Central memory CD8-positive, alpha-beta T cell (primary cell): ENCODE measurements around the gene NDRG4.
"Not testable (repeated sequence)": the region's sequence is repeated elsewhere in the genome, so short reads cannot be mapped to it uniquely, and the experiment has no call there.

Experiments
- ATAC-seq: fragments of 150-1000 bp; cut with Tn5 transposase; replicated peaks from 2 replicates; pipeline ENCODE4 v1.10.0; 2022; ENCODE audit warnings: mild to moderate bottlenecking, moderate FRiP score, moderate number of reproducible peaks; ENCODE audit not compliant: poor library complexity, severe bottlenecking; ENCODE audit errors: extremely low read depth
- DNase-seq, 2 donors: peaks; one replicate each; pipeline ENCODE4 v3.0.0; 2021; ENCODE audit warnings: low spot score in 2 of 2
- H3K27ac Mint-ChIP-seq: one replicate; pipeline ENCODE4 v1.8.0; 2022; ENCODE audit warnings: low read depth, mild to moderate bottlenecking, moderate library complexity, mixed read lengths
- H3K27me3 Mint-ChIP-seq: one replicate; pipeline ENCODE4 v1.8.0; 2022; ENCODE audit warnings: mixed read lengths
- H3K36me3 Mint-ChIP-seq: one replicate; pipeline ENCODE4 v1.8.0; 2022; ENCODE audit warnings: mild to moderate bottlenecking, moderate library complexity, mixed read lengths; ENCODE audit not compliant: insufficient read depth
- H3K4me1 Mint-ChIP-seq: one replicate; pipeline ENCODE4 v1.8.0; 2022; ENCODE audit warnings: mixed read lengths
- H3K4me3 Mint-ChIP-seq: one replicate; pipeline ENCODE4 v1.8.0; 2022; ENCODE audit warnings: mild to moderate bottlenecking, moderate library complexity, mixed read lengths
- H3K9me3 Mint-ChIP-seq: one replicate; pipeline ENCODE4 v1.8.0; 2022; ENCODE audit warnings: mixed read lengths

Gene NDRG4

DNA sequence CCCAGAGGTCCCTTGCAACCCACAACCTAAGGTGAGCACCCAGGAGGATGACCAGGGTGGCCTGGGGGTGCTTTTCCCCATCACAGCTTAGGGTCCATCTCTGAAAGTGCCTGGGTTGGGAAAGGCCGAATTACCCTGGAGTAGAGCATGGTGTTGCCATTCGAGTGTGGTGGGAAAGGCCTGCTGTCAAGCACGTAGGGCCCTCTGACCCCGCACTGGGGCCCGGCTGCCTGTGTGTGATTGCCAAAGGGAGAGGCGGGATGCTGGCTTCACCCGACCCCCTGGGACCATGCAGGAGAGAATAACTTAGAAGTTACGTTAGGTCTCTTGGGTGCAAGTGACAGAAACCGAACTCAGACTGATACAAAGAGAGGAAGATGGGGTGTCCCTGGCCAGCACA, 27.7 kb upstream of the NDRG4 start:
- peaks cover 69% of the 10 kb centered on the region for H3K27me3 Mint-ChIP-seq
- no peaks in the 10 kb centered on the region for H3K36me3 Mint-ChIP-seq

DNA sequence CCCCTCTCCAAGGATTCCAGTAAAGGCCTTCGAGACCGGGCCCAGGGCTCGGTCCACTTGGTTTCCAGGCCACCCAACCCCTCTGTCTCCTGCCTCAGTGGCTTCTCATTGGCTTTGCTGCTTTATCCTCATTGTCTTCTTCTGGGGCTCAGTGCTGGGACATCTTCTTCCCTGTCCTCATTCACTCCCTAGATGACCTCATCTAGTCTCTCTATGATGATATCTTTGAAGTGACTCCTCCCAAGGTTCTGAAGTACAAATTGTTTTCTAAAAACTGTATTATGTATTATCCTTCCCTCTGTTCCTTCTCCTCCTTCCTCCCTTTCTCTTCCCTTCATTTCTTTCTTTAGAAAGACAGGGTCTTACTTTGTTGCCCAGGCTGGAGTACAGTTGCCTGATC, 27.1 kb upstream of the NDRG4 start:
- Mint-ChIP-seq H3K4me1 (no peaks in the 10 kb centered on the region), H3K36me3 (no peaks in the 10 kb centered on the region), H3K27ac (no peak overlapping the region), H3K9me3 (no peaks in the 10 kb centered on the region), H3K27me3 (peaks cover 64% of the 10 kb centered on the region), H3K4me3 (no peak overlapping the region)
- DNase-seq (no peak), ATAC-seq (no peak)

More for the DNA sequence above, 27.7 kb upstream of the NDRG4 start:
- Mint-ChIP-seq H3K27ac (no peak overlapping the region), H3K9me3 (no peaks in the 10 kb centered on the region), H3K4me1 (no peaks in the 10 kb centered on the region), H3K4me3 (no peak overlapping the region)
- ATAC-seq (no peak), DNase-seq (no peak)

DNA sequence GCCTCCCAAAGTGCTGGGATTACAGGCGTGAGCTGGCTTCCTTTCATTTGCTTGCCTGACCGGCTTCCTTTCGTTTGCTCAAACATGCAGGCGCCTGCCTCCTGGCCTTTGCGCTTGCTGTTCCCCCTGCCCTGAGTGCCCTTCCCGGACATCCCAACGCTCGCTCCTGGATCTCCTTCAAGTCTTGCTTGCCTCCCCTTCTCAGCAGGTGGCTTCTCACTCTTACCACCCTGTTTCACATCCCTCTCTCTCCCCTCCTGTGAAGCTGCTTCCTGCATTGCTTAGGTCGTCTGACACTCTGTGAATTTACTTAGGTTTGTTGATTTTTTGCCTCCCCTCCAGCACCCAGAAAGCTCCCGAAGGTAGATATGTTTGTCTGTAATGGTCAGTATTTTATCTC, 25.6 kb upstream of the NDRG4 start:
- Mint-ChIP-seq H3K9me3 (no peaks in the 10 kb centered on the region), H3K36me3 (no peaks in the 10 kb centered on the region), H3K27ac (no peak overlapping the region), H3K27me3 (peaks cover 49% of the 10 kb centered on the region), H3K4me1 (no peaks in the 10 kb centered on the region), H3K4me3 (no peak overlapping the region)
- no peak for DNase-seq
- ATAC-seq = no peak

DNA sequence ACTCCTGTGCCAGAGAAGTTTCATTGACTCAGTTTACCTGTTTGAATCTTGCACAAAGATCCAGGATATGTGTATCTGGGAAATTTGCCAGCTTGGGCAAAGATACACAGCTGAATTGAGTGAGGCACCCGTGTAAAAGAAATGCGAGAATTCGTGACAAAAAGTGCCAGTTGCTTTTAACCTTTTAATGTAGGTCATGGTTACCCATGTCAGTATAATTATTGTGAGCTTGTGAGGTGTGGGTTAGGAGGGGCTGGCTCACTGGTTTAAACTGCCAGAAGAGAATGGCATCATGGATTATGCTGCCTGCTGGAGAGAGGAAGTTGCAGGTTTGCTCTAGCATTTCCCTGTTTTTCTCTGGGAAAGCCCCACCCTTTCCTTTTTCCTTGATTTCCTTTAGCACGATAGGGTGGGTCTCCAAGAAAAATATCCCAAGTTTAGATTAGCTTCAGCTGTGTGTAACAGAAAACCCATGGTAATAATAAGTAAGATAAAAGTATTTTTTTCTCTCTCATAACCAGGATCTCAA, 24.8 kb upstream of the NDRG4 start:
- no peak for DNase-seq
- H3K9me3 Mint-ChIP-seq = no peaks in the 10 kb centered on the region
- peaks cover 40% of the 10 kb centered on the region for H3K27me3 Mint-ChIP-seq
- no peak overlapping the region for H3K27ac Mint-ChIP-seq
- no peak overlapping the region for H3K4me3 Mint-ChIP-seq
- H3K36me3 Mint-ChIP-seq = no peaks in the 10 kb centered on the region
- no peak for ATAC-seq
- no peaks in the 10 kb centered on the region for H3K4me1 Mint-ChIP-seq

DNA sequence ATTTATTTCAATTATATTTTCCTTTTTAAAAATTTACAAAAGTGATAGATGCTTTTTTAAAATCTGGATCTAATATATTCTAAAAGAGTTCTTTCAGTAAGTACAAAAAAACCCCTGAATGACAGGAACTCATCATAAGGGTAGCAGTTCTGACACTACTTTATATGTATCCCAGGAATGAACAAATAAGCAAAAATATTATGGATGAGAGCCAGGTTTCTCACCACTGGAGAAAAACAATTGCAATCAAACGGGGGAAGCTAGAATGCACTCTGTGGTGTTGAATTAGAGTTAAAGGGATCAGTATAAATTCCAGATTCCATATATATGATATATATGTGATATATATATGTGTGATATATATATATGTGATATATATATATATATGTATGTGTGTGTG, 23.2 kb upstream of the NDRG4 start:
- ATAC-seq = no peak
- DNase-seq = no peak
- Mint-ChIP-seq H3K27me3 (peaks cover 45% of the 10 kb centered on the region), H3K4me3 (no peak overlapping the region), H3K27ac (no peak overlapping the region), H3K36me3 (no peaks in the 10 kb centered on the region), H3K9me3 (no peaks in the 10 kb centered on the region), H3K4me1 (no peaks in the 10 kb centered on the region)

DNA sequence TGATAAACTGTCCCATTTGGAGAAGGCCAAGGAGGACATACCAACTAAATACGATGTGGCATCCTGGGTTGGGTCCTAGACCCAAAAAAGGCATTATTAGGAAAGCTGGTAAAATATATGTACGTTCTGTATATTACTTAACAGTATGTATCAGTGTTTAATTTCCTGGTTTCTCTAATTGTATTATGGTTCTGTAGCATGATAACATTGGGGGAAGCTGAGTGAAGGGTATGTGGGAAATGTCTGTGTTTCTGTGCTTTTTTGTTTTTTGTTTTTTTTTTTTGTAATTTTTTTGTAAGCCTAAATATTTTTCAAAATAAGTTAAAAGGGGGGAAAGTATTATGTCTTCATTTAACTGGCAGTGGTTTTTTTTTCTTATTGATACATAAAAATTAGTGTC, 21.5 kb upstream of the NDRG4 start:
- Mint-ChIP-seq H3K27ac (no peak overlapping the region), H3K27me3 (peaks cover 46% of the 10 kb centered on the region), H3K4me1 (no peaks in the 10 kb centered on the region), H3K4me3 (no peak overlapping the region), H3K36me3 (no peaks in the 10 kb centered on the region), H3K9me3 (no peaks in the 10 kb centered on the region)
- ATAC-seq = no peak
- DNase-seq = no peak

DNA sequence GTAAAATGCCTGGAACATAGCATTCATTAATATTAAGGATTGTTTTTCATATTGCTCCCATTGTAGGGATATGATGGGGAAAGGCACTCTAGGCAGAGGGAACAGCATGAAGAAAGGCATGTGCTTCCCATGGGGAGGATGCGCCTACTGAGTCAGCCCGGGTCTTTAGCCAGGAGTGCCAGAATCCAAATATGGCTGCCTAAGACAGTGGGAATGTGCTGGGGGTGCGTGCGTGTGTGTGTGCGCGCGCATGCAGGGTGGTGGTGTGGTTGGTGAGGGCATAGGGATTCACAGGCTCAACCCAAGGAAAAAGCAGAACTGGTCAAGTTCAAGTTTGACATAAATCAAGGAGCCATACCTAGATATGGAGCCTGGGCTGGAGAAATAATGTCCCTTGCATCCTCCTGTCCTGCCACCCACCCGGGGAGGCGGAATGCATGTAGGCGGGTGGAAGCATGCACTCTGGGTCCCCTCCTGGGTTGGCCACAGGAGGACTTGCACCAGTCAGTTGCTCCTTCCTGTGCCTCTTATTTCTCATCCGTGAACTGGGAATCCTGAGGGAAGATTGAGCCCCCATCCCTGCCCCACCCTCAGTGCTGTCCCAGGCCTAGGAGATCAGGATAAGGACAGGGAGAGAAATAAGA, 18.6 kb upstream of the NDRG4 start:
- Mint-ChIP-seq H3K27ac (no peak overlapping the region), H3K9me3 (no peaks in the 10 kb centered on the region), H3K4me3 (no peak overlapping the region), H3K36me3 (no peaks in the 10 kb centered on the region), H3K4me1 (no peaks in the 10 kb centered on the region), H3K27me3 (peaks cover 28% of the 10 kb centered on the region)
- ATAC-seq (no peak), DNase-seq (no peak)

DNA sequence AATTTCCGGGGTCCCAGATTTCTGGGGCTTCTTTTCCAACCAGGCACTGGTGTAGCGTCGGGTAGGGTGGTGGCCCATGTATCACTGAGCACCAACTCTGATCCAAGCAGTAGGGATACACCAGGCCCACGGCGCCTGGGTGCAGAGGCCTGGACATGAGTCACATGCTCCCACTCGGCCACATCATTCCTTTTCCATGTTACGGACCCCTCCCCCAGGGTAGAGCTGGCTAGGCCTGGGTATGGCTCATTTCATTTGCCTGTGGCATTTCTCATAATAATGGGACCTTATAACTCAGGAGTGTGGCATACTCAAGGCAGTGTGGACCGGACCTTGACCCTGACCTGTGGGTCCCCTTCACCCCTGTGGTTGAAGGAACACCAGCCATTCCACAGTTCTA, 18.0 kb upstream of the NDRG4 start:
- H3K27me3 Mint-ChIP-seq = peaks cover 27% of the 10 kb centered on the region
- DNase-seq = no peak
- H3K4me3 Mint-ChIP-seq = no peak overlapping the region
- H3K4me1 Mint-ChIP-seq = no peaks in the 10 kb centered on the region
- H3K27ac Mint-ChIP-seq = no peak overlapping the region
- no peak for ATAC-seq
- H3K36me3 Mint-ChIP-seq = peaks cover 1% of the 10 kb centered on the region
- H3K9me3 Mint-ChIP-seq = no peaks in the 10 kb centered on the region

DNA sequence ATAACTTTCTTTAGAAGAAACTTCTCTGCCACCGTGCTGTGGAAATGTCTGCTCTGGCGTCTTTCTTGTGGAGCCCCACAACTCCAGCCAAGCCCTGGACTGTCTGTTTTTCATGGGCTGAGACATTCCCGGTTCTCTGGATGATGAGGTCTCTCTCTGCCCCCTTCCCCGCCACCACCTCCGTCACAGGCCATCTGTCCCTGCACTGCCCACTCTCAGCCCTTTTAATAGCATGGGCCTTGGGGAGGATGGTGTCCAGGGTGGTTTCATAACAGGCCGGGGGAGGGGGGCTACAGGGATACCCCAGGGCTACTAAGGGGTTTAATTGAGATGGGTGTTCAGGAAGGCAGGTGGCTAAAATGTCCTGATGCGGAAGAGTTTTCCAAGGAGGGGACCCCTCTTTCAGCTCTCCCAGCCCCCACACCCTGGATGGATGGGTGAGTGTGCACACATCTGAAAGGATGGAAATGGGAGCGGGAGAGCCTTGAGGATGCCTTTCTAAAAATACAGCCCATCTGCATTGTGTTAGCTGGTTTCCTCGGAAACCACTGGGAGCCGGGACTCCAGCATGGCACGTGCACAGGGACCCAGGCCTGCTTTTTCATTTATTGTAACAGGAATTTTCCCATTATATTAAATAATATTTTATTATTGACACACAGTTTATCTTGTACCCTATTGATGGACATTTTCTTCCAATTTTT, 14.6 kb upstream of the NDRG4 start:
- Mint-ChIP-seq H3K27ac (no peak overlapping the region), H3K4me3 (no peak overlapping the region), H3K36me3 (peaks cover 1% of the 10 kb centered on the region)

DNA sequence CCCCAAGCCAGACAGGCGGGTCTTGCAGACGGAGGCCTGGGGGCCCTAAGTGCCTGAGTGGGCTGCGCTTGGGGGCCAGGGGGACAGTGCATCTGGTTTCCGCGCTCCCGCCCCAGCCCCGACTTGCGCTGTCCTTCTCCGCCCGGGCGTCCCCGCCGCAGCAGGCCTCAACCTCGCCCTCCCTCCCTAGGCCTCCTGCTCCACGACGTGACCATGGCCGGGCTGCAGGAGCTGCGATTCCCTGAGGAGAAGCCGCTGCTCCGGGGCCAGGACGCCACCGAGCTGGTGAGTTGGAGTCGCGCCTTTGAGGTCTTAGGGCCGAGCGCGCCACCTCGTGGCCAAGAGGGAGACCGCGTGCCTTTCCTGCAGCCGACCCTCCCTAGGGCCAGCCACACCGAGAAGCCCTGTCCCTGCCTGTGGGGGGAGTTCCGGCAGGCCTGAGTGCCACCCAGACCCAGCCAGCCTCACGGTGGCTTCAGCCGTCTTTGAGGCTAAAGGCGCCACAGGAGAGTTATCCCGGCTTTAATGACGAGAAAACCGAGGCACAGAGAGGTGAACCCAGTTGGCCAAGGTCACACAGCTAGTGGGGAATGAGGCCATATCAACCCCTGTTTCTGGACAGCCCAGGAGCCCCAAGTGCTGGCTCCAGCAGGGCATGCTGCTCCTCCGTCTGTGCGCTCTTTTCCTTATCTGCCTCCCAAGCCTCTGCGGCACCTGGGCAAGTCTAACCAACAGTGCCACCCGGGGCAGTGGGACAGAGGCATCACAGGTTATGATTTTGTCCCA, 12.2 kb upstream of the NDRG4 start:
- H3K4me1 Mint-ChIP-seq = no peaks in the 10 kb centered on the region
- no peak for ATAC-seq
- no peaks in the 10 kb centered on the region for H3K9me3 Mint-ChIP-seq
- H3K27me3 Mint-ChIP-seq = peaks cover 18% of the 10 kb centered on the region
- no peak overlapping the region for H3K4me3 Mint-ChIP-seq
- DNase-seq = peak; percentile 59 to 66
- H3K27ac Mint-ChIP-seq = no peak overlapping the region
- peaks cover 1% of the 10 kb centered on the region for H3K36me3 Mint-ChIP-seq

More for the DNA sequence above, 14.6 kb upstream of the NDRG4 start:
- DNase-seq (no peak), ATAC-seq (no peak)
- no peaks in the 10 kb centered on the region for H3K9me3 Mint-ChIP-seq
- peaks cover 33% of the 10 kb centered on the region for H3K27me3 Mint-ChIP-seq
- H3K4me1 Mint-ChIP-seq = no peaks in the 10 kb centered on the region

DNA sequence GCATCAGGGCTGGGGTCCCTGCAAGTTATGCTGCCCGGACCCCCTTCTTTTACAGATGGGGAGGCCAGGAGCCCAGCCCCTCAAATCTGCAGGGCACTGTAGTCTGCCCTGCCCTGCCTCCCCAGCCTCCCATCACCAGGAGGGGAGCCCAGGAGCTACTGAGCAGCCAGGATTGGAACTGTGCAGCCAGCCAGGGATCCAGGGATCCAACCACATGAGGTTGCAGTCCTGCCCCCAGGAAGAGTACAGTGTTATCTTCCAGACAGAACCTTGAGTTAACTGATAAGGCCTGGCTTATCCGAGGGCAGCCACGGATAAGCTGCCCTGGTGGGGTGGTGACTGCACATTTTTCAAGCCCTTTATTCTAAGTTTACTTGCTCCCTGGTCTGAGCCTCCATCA, 11.4 kb upstream of the NDRG4 start:
- DNase-seq (no peak), ATAC-seq (no peak)
- H3K27me3 Mint-ChIP-seq = peaks cover 16% of the 10 kb centered on the region
- H3K36me3 Mint-ChIP-seq = peaks cover 1% of the 10 kb centered on the region
- no peak overlapping the region for H3K27ac Mint-ChIP-seq
- no peak overlapping the region for H3K4me3 Mint-ChIP-seq
- H3K4me1 Mint-ChIP-seq = no peaks in the 10 kb centered on the region
- H3K9me3 Mint-ChIP-seq = no peaks in the 10 kb centered on the region

DNA sequence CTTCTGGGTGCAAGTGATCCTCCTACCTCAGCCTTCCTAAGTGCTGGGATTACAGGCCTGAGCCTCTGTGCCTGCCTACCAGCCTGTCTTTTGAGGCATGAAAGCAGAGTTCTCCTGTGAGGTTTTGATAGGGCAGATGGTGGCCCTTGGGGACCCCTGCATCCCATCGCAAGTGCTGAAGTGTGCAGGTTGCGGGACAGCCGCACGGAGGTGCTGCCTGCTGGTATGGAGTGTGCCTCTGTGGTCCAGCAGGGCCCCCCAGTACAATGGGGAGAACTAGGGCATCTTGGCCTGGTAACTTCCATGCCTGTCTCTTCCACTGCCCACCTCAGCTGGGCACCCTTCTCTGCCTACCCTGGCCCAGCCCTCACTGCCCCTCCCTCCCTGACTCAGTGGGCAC, 9.9 kb upstream of the NDRG4 start:
- Mint-ChIP-seq H3K4me1 (no peaks in the 10 kb centered on the region), H3K36me3 (peaks cover 1% of the 10 kb centered on the region), H3K27ac (no peak overlapping the region), H3K9me3 (no peaks in the 10 kb centered on the region), H3K4me3 (no peak overlapping the region), H3K27me3 (peaks cover 28% of the 10 kb centered on the region)
- no peak for ATAC-seq
- DNase-seq = no peak

DNA sequence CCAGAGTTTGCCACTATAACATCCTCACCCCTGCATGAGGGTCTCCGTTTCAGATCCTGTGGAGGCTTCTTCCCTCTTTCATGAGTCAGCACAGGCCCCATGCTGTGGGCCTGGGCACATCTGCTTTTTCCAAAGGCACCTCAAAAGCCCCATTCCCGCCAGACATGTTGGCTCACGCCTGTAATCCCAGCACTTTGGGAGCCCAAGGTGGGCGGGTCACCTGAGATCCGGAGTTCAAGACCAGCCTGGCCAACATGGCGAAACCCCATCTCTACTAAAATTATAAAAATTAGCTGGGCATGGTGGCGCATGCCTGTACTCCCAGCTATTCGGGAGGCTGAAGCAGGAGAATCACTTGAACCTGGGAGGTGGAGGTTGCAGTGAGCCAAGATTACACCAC, 9.4 kb upstream of the NDRG4 start:
- H3K27me3 Mint-ChIP-seq = peaks cover 33% of the 10 kb centered on the region
- DNase-seq, H3K4me3 Mint-ChIP-seq, H3K9me3 Mint-ChIP-seq, H3K36me3 Mint-ChIP-seq, H3K27ac Mint-ChIP-seq, H3K4me1 Mint-ChIP-seq, ATAC-seq: not testable (repeated sequence)
